HG03439 (cell line): ENCODE measurements around the gene NUP98.
"Not testable (repeated sequence)": the region's sequence is repeated elsewhere in the genome, so short reads cannot be mapped to it uniquely, and the experiment has no call there.

Experiments
- ATAC-seq: cut with Tn5 transposase; IDR thresholded peaks from one replicate; pipeline ENCODE4 v1.9.1; 2021; ENCODE audit warnings: mild to moderate bottlenecking, moderate library complexity; ENCODE audit not compliant: unreplicated experiment

NUP98 gene

GRCh38 chr11:3645552-3645951 is 151.8 kb downstream of the NUP98 start:
- ATAC-seq, result no peak

GRCh38 chr11:3644817-3645235 is 152.5 kb downstream of the NUP98 start, which contains the start of gene ART1:
Gene ART1, plus strand, starts transcription at chr11:3645128. Its CDS starts 14,086 bp downstream, at chr11:3659214.
- no peak for ATAC-seq

- ATAC-seq, result not testable (repeated sequence)
These were observed 154.2 kb downstream of the NUP98 start for GRCh38 chr11:3643102-3643546.

GRCh38 chr11:3642071-3642951 is 155.0 kb downstream of the NUP98 start:
- no peak for ATAC-seq

GRCh38 chr11:3641701-3642070 is 155.7 kb downstream of the NUP98 start, which contains the start of gene ART5:
Gene ART5, minus strand, starts transcription at chr11:3641992. Its CDS starts 130 bp downstream, at chr11:3641862.
- no peak for ATAC-seq

- ATAC-seq, result no peak
These were observed 156.2 kb downstream of the NUP98 start for GRCh38 chr11:3641191-3641590.

GRCh38 chr11:3639841-3640240 is 157.5 kb downstream of the NUP98 start:
- ATAC-seq, result no peak

- ATAC-seq, result no peak
These were observed 158.8 kb downstream of the NUP98 start for GRCh38 chr11:3638513-3638912.

- ATAC-seq, result no peak
These were observed 160.2 kb downstream of the NUP98 start for GRCh38 chr11:3637201-3637600.

- no peak for ATAC-seq
These were observed 161.5 kb downstream of the NUP98 start for GRCh38 chr11:3635641-3636375.

GRCh38 chr11:3632070-3632660 is 165.2 kb downstream of the NUP98 start:
- no peak for ATAC-seq

GRCh38 chr11:3631331-3631730 is 166.0 kb downstream of the NUP98 start:
- no peak for ATAC-seq

GRCh38 chr11:3627291-3627690 is 170.1 kb downstream of the NUP98 start:
- no peak for ATAC-seq

- no peak for ATAC-seq
These were observed 170.9 kb downstream of the NUP98 start for GRCh38 chr11:3626250-3626960.
